NB4 (cell line): ENCODE measurements around the gene CRB1.

ENCODE experiments used
- CTCF ChIP-seq: IDR thresholded peaks from one replicate; pipeline ENCODE4 v1.5.1; 2012; ENCODE audit warnings: low read depth, low read length
- MAX ChIP-seq: IDR thresholded peaks from 2 replicates; pipeline ENCODE4 v1.6.1; 2011; ENCODE audit warnings: low read depth, low read length
- MYC ChIP-seq: IDR thresholded peaks from 2 replicates; pipeline ENCODE4 v1.6.1; 2011; ENCODE audit warnings: low read depth, low read length
- POLR2A ChIP-seq: IDR thresholded peaks from 2 replicates; pipeline ENCODE4 v1.6.1; 2011; ENCODE audit warnings: mild to moderate bottlenecking; ENCODE audit not compliant: insufficient read length; ENCODE audit errors: extremely low read depth

GRCh38 chr1:197418693-197419092 is 150.6 kb downstream of the CRB1 start:
- TF ChIP-seq MAX (no peak), CTCF (no peak), MYC (no peak), POLR2A (no peak)
